Loucy (cell line): Measurements from ENCODE around the gene CDH2.

Source experiments
- CTCF ChIP-seq: fragments of 200-600 bp; sonication (generic); conservative IDR thresholded peaks from 2 replicates; pipeline ENCODE4 v1.5.1; 2014; ENCODE audit warnings: mild to moderate bottlenecking, antibody characterized with exemption, low read length
- EZH2phosphoT487 ChIP-seq: fragments of 200-600 bp; IDR thresholded peaks from 2 replicates; pipeline ENCODE4 v1.6.1; 2018; ENCODE audit warnings: antibody characterized with exemption, mild to moderate bottlenecking, moderate library complexity, borderline replicate concordance

GRCh38 chr18:27983780-27984179, 193.2 kb downstream of the CDH2 start:
- TF ChIP-seq CTCF: no peak
- no peak for TF ChIP-seq EZH2phosphoT487
